Gastrocnemius medialis (tissue), 4 donors: ENCODE results near the gene ZNF277. TPM values are rescaled to one million over a fixed set of nuclear protein-coding genes. Genes with fewer than 3 reads are reported as not detected.

Experiments used
- ATAC-seq, 2 donors: fragments of 150-250 bp; one replicate each; pipeline ENCODE4 v1.9.1; 2016
- DNase-seq, 2 donors: peaks; one replicate each; pipeline ENCODE4 v3.0.0-alpha.2; 2019
- H3K27ac ChIP-seq, 4 donors: fragments of 200-600 bp; sonication (generic); 1 replicate in 1 of 4; 2 replicates in 3 of 4; pipeline ENCODE4 v1.5.1; 2016 to 2018; ENCODE audit warnings: mild to moderate bottlenecking in 2 of 4, moderate library complexity in 1 of 4
- H3K27me3 ChIP-seq, 3 donors: fragments of 200-600 bp; sonication (generic) in 2 of 3; 1 replicate in 1 of 3; 2 replicates in 2 of 3; pipeline versions ENCODE4 v1.5.1 to v1.6.0; 2016 to 2019; ENCODE audit warnings: mild to moderate bottlenecking in 1 of 3, moderate library complexity in 1 of 3
- H3K36me3 ChIP-seq, 2 donors: fragments of 200-600 bp; sonication (generic) in 1 of 2; one replicate each; pipeline ENCODE4 v1.5.1; 2017 to 2018
- H3K4me1 ChIP-seq, 2 donors: fragments of 200-600 bp; sonication (generic) in 1 of 2; one replicate each; pipeline ENCODE4 v1.5.1; 2016 to 2017; ENCODE audit warnings: mild to moderate bottlenecking in 2 of 2
- H3K4me3 ChIP-seq, 4 donors: fragments of 200-600 bp; sonication (generic) in 3 of 4; 1 replicate in 1 of 4; 2 replicates in 3 of 4; pipeline ENCODE4 v1.5.1; 2016 to 2019; ENCODE audit warnings: mild to moderate bottlenecking in 2 of 4
- H3K9me3 ChIP-seq, 3 donors: fragments of 200-600 bp; sonication (generic) in 2 of 3; 1 replicate in 1 of 3; 2 replicates in 2 of 3; pipeline ENCODE4 v1.5.1; 2016 to 2019
- POLR2A ChIP-seq, 2 donors: fragments of 450-650 bp; IDR thresholded peaks; one replicate each; pipeline ENCODE4 v1.6.1; 2017; ENCODE audit warnings: antibody characterized with exemption in 2 of 2, mild to moderate bottlenecking in 2 of 2, moderate library complexity in 2 of 2
- in situ Hi-C, 4 donors: fragments of 200-750 bp; cut with MboI; loops; one replicate each; pipeline versions ENCODE4 v1.15.0 to v1.8.0; 2017; ENCODE audit warnings: low sequenced_read_pairs in 4 of 4
- intact Hi-C: fragments of 100-400 bp; cut with DNase I; formaldehyde crosslinking; loops from one replicate; pipeline ENCODE4 v1.15.1; 2023; ENCODE audit warnings: low total_unique reads
- total RNA-seq, 4 donors: library from RNA; depleted of rRNA; stranded (reverse); fragments of >200 nt; gene quantifications; one replicate each; pipeline versions ENCODE4 v1.1.0 to v1.2.3, GENCODE V29; 2016
- TF ChIP-seq, protein P1 (sequence below), 5 experiments: fragments of 450-650 bp in 3 of 5; fragments of 200-600 bp in 2 of 5; sonication (generic) in 2 of 5; IDR thresholded peaks in 4 of 5; conservative IDR thresholded peaks in 1 of 5; 1 replicate in 4 of 5; 2 replicates in 1 of 5; pipeline ENCODE4 v1.5.1; 2016 to 2019; ENCODE audit warnings: antibody characterized with exemption in 5 of 5, mild to moderate bottlenecking in 3 of 5, moderate library complexity in 3 of 5

The ZNF277 gene
- total RNA-seq, 4 donors from 2014 or later, result 12.2 to 16.5 (median 15.0) TPM

DNA sequence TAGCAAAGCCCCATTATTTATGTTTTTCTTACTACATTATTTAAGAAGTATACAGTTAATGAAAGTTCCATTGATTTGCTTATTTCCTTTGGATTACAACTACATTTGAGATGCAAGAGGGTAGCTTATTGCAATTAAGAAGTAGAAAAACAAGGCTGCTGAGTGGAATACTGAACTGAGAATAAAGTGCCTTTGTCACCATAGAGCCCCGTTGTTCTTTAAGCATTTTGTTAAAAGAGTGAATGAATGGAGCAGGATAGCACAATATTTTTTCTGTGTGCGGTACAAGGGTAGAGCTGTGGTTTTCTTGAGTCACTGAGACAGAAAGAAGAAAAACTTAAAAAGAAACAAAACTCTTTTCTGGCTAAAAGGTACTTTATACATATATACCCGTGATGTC is 45.6 kb downstream of the ZNF277 start:
- H3K27ac ChIP-seq, result no peak overlapping the region
- no peaks in the 10 kb centered on the region for H3K9me3 ChIP-seq
- intact Hi-C loops (no loop called here), in situ Hi-C loops (no loop called here)
- H3K4me1 ChIP-seq, result no peaks in the 10 kb centered on the region
- DNase-seq, result no peak
- H3K27me3 ChIP-seq, result no peaks in the 10 kb centered on the region
- ATAC-seq, result no peak
- no peaks in the 10 kb centered on the region for H3K36me3 ChIP-seq
- TF ChIP-seq POLR2A (IDR thresholded peaks at IDR 0.05), result no peak
- H3K4me3 ChIP-seq, result no peak overlapping the region

DNA sequence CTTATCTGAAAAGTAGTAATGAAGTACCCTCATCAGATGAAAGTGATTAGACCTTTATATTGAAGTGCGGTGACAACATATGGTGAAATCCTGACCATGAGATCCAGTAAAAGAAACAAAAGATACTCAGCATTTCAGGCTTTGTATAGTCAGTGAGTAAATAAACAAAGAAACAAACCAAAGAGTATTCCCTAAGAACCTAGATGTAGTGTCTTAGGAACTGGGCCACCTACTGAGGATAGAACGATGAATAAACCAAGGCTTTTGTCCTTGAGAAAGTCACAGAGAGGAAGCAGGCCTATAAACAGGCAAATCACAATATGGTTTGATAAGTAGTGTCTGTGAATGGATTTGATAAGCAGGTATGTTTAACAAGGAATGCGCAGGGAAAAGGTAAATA is 46.2 kb downstream of the ZNF277 start:
- TF ChIP-seq, protein P1, sequence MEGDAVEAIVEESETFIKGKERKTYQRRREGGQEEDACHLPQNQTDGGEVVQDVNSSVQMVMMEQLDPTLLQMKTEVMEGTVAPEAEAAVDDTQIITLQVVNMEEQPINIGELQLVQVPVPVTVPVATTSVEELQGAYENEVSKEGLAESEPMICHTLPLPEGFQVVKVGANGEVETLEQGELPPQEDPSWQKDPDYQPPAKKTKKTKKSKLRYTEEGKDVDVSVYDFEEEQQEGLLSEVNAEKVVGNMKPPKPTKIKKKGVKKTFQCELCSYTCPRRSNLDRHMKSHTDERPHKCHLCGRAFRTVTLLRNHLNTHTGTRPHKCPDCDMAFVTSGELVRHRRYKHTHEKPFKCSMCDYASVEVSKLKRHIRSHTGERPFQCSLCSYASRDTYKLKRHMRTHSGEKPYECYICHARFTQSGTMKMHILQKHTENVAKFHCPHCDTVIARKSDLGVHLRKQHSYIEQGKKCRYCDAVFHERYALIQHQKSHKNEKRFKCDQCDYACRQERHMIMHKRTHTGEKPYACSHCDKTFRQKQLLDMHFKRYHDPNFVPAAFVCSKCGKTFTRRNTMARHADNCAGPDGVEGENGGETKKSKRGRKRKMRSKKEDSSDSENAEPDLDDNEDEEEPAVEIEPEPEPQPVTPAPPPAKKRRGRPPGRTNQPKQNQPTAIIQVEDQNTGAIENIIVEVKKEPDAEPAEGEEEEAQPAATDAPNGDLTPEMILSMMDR (IDR thresholded peaks at IDR 0.05 in 4 of 5, conservative IDR thresholded peaks at IDR 0.05 in 1 of 5), result no peak
- TF ChIP-seq POLR2A (IDR thresholded peaks at IDR 0.05), result no peak
- no peaks in the 10 kb centered on the region for H3K27me3 ChIP-seq
- no peak for ATAC-seq
- in situ Hi-C loops, result no loop called here
- intact Hi-C loops, result no loop called here
- H3K4me3 ChIP-seq, result no peak overlapping the region
- no peak for DNase-seq
- no peaks in the 10 kb centered on the region for H3K9me3 ChIP-seq
- H3K36me3 ChIP-seq, result no peaks in the 10 kb centered on the region
- no peaks in the 10 kb centered on the region for H3K4me1 ChIP-seq
- H3K27ac ChIP-seq, result no peak overlapping the region

- no peak for ATAC-seq
- H3K4me1 ChIP-seq, result no peaks in the 10 kb centered on the region
- no peak for DNase-seq
- TF ChIP-seq POLR2A (IDR thresholded peaks at IDR 0.05), result no peak
- TF ChIP-seq, protein P1 (IDR thresholded peaks at IDR 0.05 in 4 of 5, conservative IDR thresholded peaks at IDR 0.05 in 1 of 5), result no peak
- H3K36me3 ChIP-seq, result no peaks in the 10 kb centered on the region
- H3K9me3 ChIP-seq, result no peaks in the 10 kb centered on the region
- intact Hi-C loops (no loop called here), in situ Hi-C loops (no loop called here)
- no peaks in the 10 kb centered on the region for H3K27me3 ChIP-seq
- no peak overlapping the region for H3K27ac ChIP-seq
- H3K4me3 ChIP-seq, result no peak overlapping the region
Measured at GRCh38 chr7:112254156-112254555, 47.7 kb downstream of the ZNF277 start.

- DNase-seq (no peak), ATAC-seq (no peak)
- in situ Hi-C loops, result no loop called here
- TF ChIP-seq, protein P1 (IDR thresholded peaks at IDR 0.05 in 4 of 5, conservative IDR thresholded peaks at IDR 0.05 in 1 of 5), result no peak
- no peak for TF ChIP-seq POLR2A (IDR thresholded peaks at IDR 0.05)
- intact Hi-C loops, result no loop called here
- Histone ChIP-seq H3K27me3 (no peaks in the 10 kb centered on the region), H3K4me1 (no peaks in the 10 kb centered on the region), H3K4me3 (no peak overlapping the region), H3K9me3 (no peaks in the 10 kb centered on the region), H3K36me3 (no peaks in the 10 kb centered on the region), H3K27ac (no peak overlapping the region)
Measured at GRCh38 chr7:112254709-112255387, 48.4 kb downstream of the ZNF277 start.

GRCh38 chr7:112255388-112255720 is 48.9 kb downstream of the ZNF277 start:
- in situ Hi-C loops, result no loop called here
- DNase-seq, result no peak
- Histone ChIP-seq H3K9me3 (no peaks in the 10 kb centered on the region), H3K36me3 (no peaks in the 10 kb centered on the region), H3K4me3 (no peak overlapping the region), H3K4me1 (no peaks in the 10 kb centered on the region), H3K27me3 (no peaks in the 10 kb centered on the region), H3K27ac (no peak overlapping the region)
- no peak for ATAC-seq
- TF ChIP-seq, protein P1 (IDR thresholded peaks at IDR 0.05 in 4 of 5, conservative IDR thresholded peaks at IDR 0.05 in 1 of 5), result no peak
- TF ChIP-seq POLR2A (IDR thresholded peaks at IDR 0.05), result no peak
- intact Hi-C loops, result no loop called here
